Osteoblast (primary cell): ENCODE data around the gene ASB4. TPM values are rescaled to one million over a fixed set of nuclear protein-coding genes. Genes with fewer than 3 reads are reported as not detected.

Experiments used
- DNase-seq: peaks from one replicate; pipeline ENCODE4 v3.0.0; 2011; ENCODE audit warnings: low spot score, mixed read lengths; ENCODE audit not compliant: insufficient read length; ENCODE audit errors: missing footprints
- H2AFZ ChIP-seq: 2 replicates; pipeline ENCODE4 v1.6.0; 2011; ENCODE audit warnings: mild to moderate bottlenecking, low read length
- H3K27ac ChIP-seq: 2 replicates; pipeline ENCODE4 v1.5.1; 2011; ENCODE audit warnings: mild to moderate bottlenecking, low read depth, low read length, moderate library complexity
- H3K27me3 ChIP-seq: 2 replicates; pipeline ENCODE4 v1.6.0; 2012; ENCODE audit warnings: mild to moderate bottlenecking, control low read depth, inconsistent platforms, low read length, moderate library complexity; ENCODE audit not compliant: insufficient read depth
- H3K36me3 ChIP-seq: 2 replicates; pipeline ENCODE4 v1.5.1; 2011; ENCODE audit warnings: mild to moderate bottlenecking, low read length, control low read depth, moderate library complexity; ENCODE audit not compliant: insufficient read depth
- H3K4me1 ChIP-seq: 2 replicates; pipeline ENCODE4 v1.5.1; 2011; ENCODE audit warnings: mild to moderate bottlenecking, low read length, control low read depth, moderate library complexity; ENCODE audit not compliant: insufficient read depth
- H3K4me2 ChIP-seq: 2 replicates; pipeline ENCODE4 v1.6.0; 2011; ENCODE audit warnings: mild to moderate bottlenecking, low read length; ENCODE audit not compliant: insufficient read depth
- H3K4me3 ChIP-seq: fragments of 200-600 bp; sonication (generic); 3 replicates; pipeline ENCODE4 v1.5.1; 2012; ENCODE audit warnings: mild to moderate bottlenecking, low read length, inconsistent platforms; ENCODE audit not compliant: insufficient read depth
- H3K79me2 ChIP-seq: 2 replicates; pipeline ENCODE4 v1.6.0; 2012; ENCODE audit warnings: mild to moderate bottlenecking, low read length, control low read depth, inconsistent platforms; ENCODE audit not compliant: insufficient read depth
- H3K9me3 ChIP-seq: 2 replicates; pipeline ENCODE4 v1.5.1; 2011; ENCODE audit warnings: low read depth, low read length, control low read depth
- H4K20me1 ChIP-seq: 2 replicates; pipeline ENCODE4 v1.6.0; 2012; ENCODE audit warnings: mild to moderate bottlenecking, low read length, control low read depth; ENCODE audit not compliant: insufficient read depth
- CTCF ChIP-seq: IDR thresholded peaks from 2 replicates; pipeline ENCODE4 v1.5.1; 2011; ENCODE audit warnings: mild to moderate bottlenecking, low read depth, low read length, moderate library complexity; ENCODE audit errors: extremely low read depth
- total RNA-seq: library from RNA; depleted of rRNA; stranded (reverse); fragments of >200 nt; gene quantifications from 2 replicates; pipeline ENCODE4 v1.2.3, GENCODE V29; 2012

Gene ASB4
- total RNA-seq, 1 donor: not detected

GRCh38 chr7:95539426-95539825 is 53.7 kb downstream of the ASB4 start:
- H3K4me3 ChIP-seq: no peak overlapping the region
- no peaks in the 10 kb centered on the region for H3K9me3 ChIP-seq
- H3K27ac ChIP-seq: no peak overlapping the region
- H4K20me1 ChIP-seq: no peaks in the 10 kb centered on the region
- no peaks in the 10 kb centered on the region for H3K4me1 ChIP-seq
- peaks cover 23% of the 10 kb centered on the region for H3K27me3 ChIP-seq
- no peak overlapping the region for H2AFZ ChIP-seq
- TF ChIP-seq CTCF: no peak
- H3K79me2 ChIP-seq: no peaks in the 10 kb centered on the region
- no peak for DNase-seq
- no peaks in the 10 kb centered on the region for H3K36me3 ChIP-seq
- no peak overlapping the region for H3K4me2 ChIP-seq

- H3K36me3 ChIP-seq: no peaks in the 10 kb centered on the region
- H3K79me2 ChIP-seq: no peaks in the 10 kb centered on the region
- H2AFZ ChIP-seq: no peak overlapping the region
- no peak for TF ChIP-seq CTCF
- H3K4me2 ChIP-seq: no peak overlapping the region
- H3K4me1 ChIP-seq: peaks cover 2% of the 10 kb centered on the region
- no peak for DNase-seq
- no peak overlapping the region for H3K4me3 ChIP-seq
- no peaks in the 10 kb centered on the region for H3K9me3 ChIP-seq
- H3K27me3 ChIP-seq: peaks cover 23% of the 10 kb centered on the region
- H4K20me1 ChIP-seq: no peaks in the 10 kb centered on the region
- H3K27ac ChIP-seq: no peak overlapping the region
Measured at GRCh38 chr7:95540366-95540765, 54.6 kb downstream of the ASB4 start.

GRCh38 chr7:95543312-95543711 is 57.6 kb downstream of the ASB4 start:
- H4K20me1 ChIP-seq: no peaks in the 10 kb centered on the region
- no peak overlapping the region for H2AFZ ChIP-seq
- no peak overlapping the region for H3K4me3 ChIP-seq
- no peaks in the 10 kb centered on the region for H3K79me2 ChIP-seq
- no peak for DNase-seq
- no peaks in the 10 kb centered on the region for H3K36me3 ChIP-seq
- no peak overlapping the region for H3K27ac ChIP-seq
- no peak overlapping the region for H3K4me2 ChIP-seq
- peaks cover 7% of the 10 kb centered on the region for H3K4me1 ChIP-seq
- H3K27me3 ChIP-seq: peaks cover 17% of the 10 kb centered on the region
- TF ChIP-seq CTCF: no peak
- no peaks in the 10 kb centered on the region for H3K9me3 ChIP-seq

GRCh38 chr7:95544171-95544570 is 58.4 kb downstream of the ASB4 start:
- Histone ChIP-seq H2AFZ (no peak overlapping the region), H3K79me2 (no peaks in the 10 kb centered on the region), H4K20me1 (no peaks in the 10 kb centered on the region), H3K4me2 (no peak overlapping the region), H3K9me3 (no peaks in the 10 kb centered on the region), H3K4me3 (no peak overlapping the region), H3K36me3 (no peaks in the 10 kb centered on the region), H3K4me1 (peaks cover 7% of the 10 kb centered on the region), H3K27me3 (peaks cover 11% of the 10 kb centered on the region), H3K27ac (no peak overlapping the region)
- TF ChIP-seq CTCF: no peak
- DNase-seq: no peak
